HepG2 (cell line): Measurements from ENCODE around the gene SPON1. TPM values are rescaled to one million over a fixed set of nuclear protein-coding genes. Genes with fewer than 3 reads are reported as not detected.
"Not testable (repeated sequence)": the region's sequence is repeated elsewhere in the genome, so short reads cannot be mapped to it uniquely, and the experiment has no call there.

ENCODE experiments used
- ATAC-seq: fragments of 200-7000 bp; cut with Tn5 transposase; 3 replicates; pipeline ENCODE4 v1.9.1; 2020; ENCODE audit warnings: mild to moderate bottlenecking, moderate library complexity
- BruUV-seq: library from RNA; stranded (reverse); fragments of 400-500 nt; replicated peaks from 2 replicates; lab custom pipeline; 2021; lab: Mats Ljungman, UMichigan
- CTCF ChIA-PET: fragments of 300-600 bp; formaldehyde crosslinking; extraction: SDS; loops from one replicate; lab custom pipeline; 2021; ENCODE audit warnings: low total read pairs, inconsistent platforms, low intra/inter-chr PET ratio; lab: Yijun Ruan, JAX
- POLR2A ChIA-PET: fragments of 350-600 bp; sonication (Branson Sonifier 250); formaldehyde crosslinking; loops from one replicate; lab custom pipeline; 2020; ENCODE audit warnings: antibody characterized with exemption, inconsistent platforms; lab: Yijun Ruan, JAX
- DNase-seq: peaks from one replicate; pipeline ENCODE4 v3.0.0-alpha.2; 2015; ENCODE audit warnings: low spot score
- FAIRE-seq: peaks from 3 replicates; lab custom pipeline; 2011; peaks lifted over from hg19 to GRCh38; lab: Jason Lieb, UNC
- H2AFZ ChIP-seq: one replicate; pipeline ENCODE4 v1.6.1; 2011; ENCODE audit warnings: low read length, inconsistent platforms
- H3K27ac ChIP-seq: fragments of 300-600 bp; 3 replicates; pipeline ENCODE4 v1.8.0; 2011; ENCODE audit warnings: mixed run types, mild to moderate bottlenecking, mixed read lengths, low read length, inconsistent platforms; ENCODE audit not compliant: insufficient read depth; ENCODE audit errors: extremely low read length
- H3K27me3 ChIP-seq, 2 experiments: fragments of 200-600 bp in 1 of 2; 2 replicates in 1 of 2; 3 replicates in 1 of 2; pipeline versions ENCODE4 v1.6.0 to v1.8.0; 2011; ENCODE audit warnings: low read length in 2 of 2, mild to moderate bottlenecking in 2 of 2, moderate library complexity in 2 of 2, inconsistent platforms in 1 of 2; ENCODE audit not compliant: insufficient read depth in 2 of 2, control insufficient read depth in 1 of 2
- H3K36me3 ChIP-seq, 2 experiments: fragments of 200-600 bp in 1 of 2; replicated peaks in 1 of 2; 2 replicates in 1 of 2; 3 replicates in 1 of 2; pipeline versions ENCODE4 v1.5.1 to v1.8.0; 2011; ENCODE audit warnings: low read length in 2 of 2, inconsistent platforms in 1 of 2; ENCODE audit not compliant: insufficient read depth in 2 of 2, control insufficient read depth in 1 of 2
- H3K4me1 ChIP-seq: 2 replicates; pipeline ENCODE4 v1.5.1; 2012; ENCODE audit warnings: low read length, inconsistent platforms; ENCODE audit not compliant: insufficient read depth
- H3K4me2 ChIP-seq: 2 replicates; pipeline ENCODE4 v1.6.0; 2011; ENCODE audit warnings: low read depth, low read length, inconsistent platforms
- H3K4me3 ChIP-seq, 3 experiments: fragments of 200-600 bp in 1 of 3; sonication (generic), shearing (Covaris generic) in 1 of 3; replicated peaks in 1 of 3; 2 replicates each; pipeline ENCODE4 v1.5.1; 2011 to 2016; ENCODE audit warnings: low read length in 3 of 3, inconsistent platforms in 2 of 3, low read depth in 2 of 3, mild to moderate bottlenecking in 2 of 3, control low read depth in 1 of 3, mixed read lengths in 1 of 3; ENCODE audit not compliant: insufficient read depth in 1 of 3
- H3K79me2 ChIP-seq: one replicate; pipeline ENCODE4 v1.6.1; 2011; ENCODE audit warnings: low read length, inconsistent platforms; ENCODE audit not compliant: insufficient read depth
- H3K9ac ChIP-seq: 2 replicates; pipeline ENCODE4 v1.6.0; 2011; ENCODE audit warnings: mild to moderate bottlenecking, low read depth, low read length, inconsistent platforms; ENCODE audit not compliant: insufficient read depth
- H3K9me3 ChIP-seq: 2 replicates; pipeline ENCODE4 v1.5.1; 2012; ENCODE audit warnings: mild to moderate bottlenecking, low read length
- H4K20me1 ChIP-seq: 2 replicates; pipeline ENCODE4 v1.6.0; 2011; ENCODE audit warnings: inconsistent platforms, mild to moderate bottlenecking, low read length, moderate library complexity; ENCODE audit not compliant: insufficient read depth
- ELK4 ChIP-seq: sonication (generic); formaldehyde crosslinking; IDR thresholded peaks from 2 replicates; pipeline ENCODE4 v1.9.0; 2021; ENCODE audit warnings: missing genetic modification reagents, borderline replicate concordance
- HDAC2 ChIP-seq: sonication (generic); formaldehyde crosslinking; IDR thresholded peaks from 2 replicates; pipeline ENCODE4 v1.4.0; 2020; ENCODE audit warnings: missing genetic modification reagents
- PRPF4 ChIP-seq: fragments of 200-400 bp; formaldehyde crosslinking; IDR thresholded peaks from 2 replicates; pipeline ENCODE4 v1.6.1; 2016; ENCODE audit warnings: low read length, low read depth; ENCODE audit not compliant: poor library complexity, severe bottlenecking
- SAFB2 ChIP-seq: sonication (generic); formaldehyde crosslinking; IDR thresholded peaks from 2 replicates; pipeline ENCODE4 v1.5.1; 2020; ENCODE audit warnings: missing genetic modification reagents, low read depth, mild to moderate bottlenecking, borderline replicate concordance
- SMAD9 ChIP-seq: sonication (generic); formaldehyde crosslinking; IDR thresholded peaks from 2 replicates; pipeline ENCODE4 v1.5.1; 2020; ENCODE audit warnings: mild to moderate bottlenecking, missing genetic modification reagents
- ZBTB7A ChIP-seq: sonication (generic); formaldehyde crosslinking; IDR thresholded peaks from 2 replicates; pipeline ENCODE4 v1.8.0; 2022; ENCODE audit warnings: mild to moderate bottlenecking, missing genetic modification reagents
- ZNF253 ChIP-seq: sonication (generic); formaldehyde crosslinking; IDR thresholded peaks from 2 replicates; pipeline ENCODE4 v1.8.0; 2022; ENCODE audit warnings: mild to moderate bottlenecking, missing genetic modification reagents, borderline replicate concordance
- ZNF432 ChIP-seq: sonication (generic); formaldehyde crosslinking; IDR thresholded peaks from 2 replicates; pipeline ENCODE4 v1.5.0; 2020; ENCODE audit warnings: missing genetic modification reagents, mild to moderate bottlenecking, borderline replicate concordance
- ZNF570 ChIP-seq: sonication (generic); formaldehyde crosslinking; IDR thresholded peaks from 2 replicates; pipeline ENCODE4 v1.4.0; 2020; ENCODE audit warnings: mild to moderate bottlenecking, missing genetic modification reagents, borderline replicate concordance
- ZNF652 ChIP-seq: IDR thresholded peaks from 2 replicates; pipeline ENCODE4 v1.6.1; 2016; ENCODE audit warnings: low read depth, borderline replicate concordance
- WGBS: methylation state at CpG from one replicate; pipeline ENCODE4 v1.1.6; 2017; ENCODE audit warnings: low lambda C conversion rate; 5-methylcytosine and 5-hydroxymethylcytosine counted together
- in situ Hi-C: cut with HindIII; loops from 2 replicates; pipeline ENCODE4 v1.10.0; 2017; ENCODE audit warnings: low pct_unique_long_range_greater_than_20kb; ENCODE audit not compliant: extremely low pct_ligation_motif_present
- intact Hi-C: fragments of 100-400 bp; cut with micrococcal nuclease; formaldehyde crosslinking; loops from one replicate; pipeline ENCODE4 v1.10.0; 2022; ENCODE audit not compliant: unreplicated experiment
- polyA plus RNA-seq, 8 experiments: library from polyadenylated mRNA; depleted of rRNA in 3 of 8; stranded (reverse) in 7 of 8; unstranded in 1 of 8; fragments of >200 nt; fragmentation: Illumina TruSeq in 4 of 8; extraction: Trizol in 4 of 8; gene quantifications; 2 replicates each; pipeline versions ENCODE4 v1.2.1 to v1.2.3, GENCODE V29; 2011 to 2016; ENCODE audit warnings: low read depth in 4 of 8, missing spikeins in 1 of 8, mixed read lengths in 1 of 8; ENCODE audit not compliant: insufficient read depth in 1 of 8
- total RNA-seq, 5 experiments: library from RNA; depleted of rRNA; stranded (reverse); fragments of >200 nt; fragmentation: Illumina TruSeq; extraction: Trizol; gene quantifications; 2 replicates each; pipeline ENCODE4 v1.2.3, GENCODE V29; 2016; ENCODE audit warnings: low read depth in 1 of 5
- TF ChIP-seq, protein P1 (sequence below): sonication (generic); formaldehyde crosslinking; IDR thresholded peaks from 2 replicates; pipeline ENCODE4 v1.4.0; 2020; ENCODE audit warnings: missing genetic modification reagents
- TF ChIP-seq, protein P2 (sequence below): IDR thresholded peaks from 2 replicates; pipeline ENCODE4 v1.6.1; 2016; ENCODE audit warnings: mild to moderate bottlenecking
- TF ChIP-seq, protein P3 (sequence below): sonication (generic); formaldehyde crosslinking; IDR thresholded peaks from 2 replicates; pipeline ENCODE4 v1.9.0; 2021; ENCODE audit warnings: missing genetic modification reagents, borderline replicate concordance

SPON1 gene
- total and polyA plus RNA-seq, 2 of the 13 experiments (the other 11 are each of a cell fraction or from before 2014, with no cell fraction given) = not detected

DNA sequence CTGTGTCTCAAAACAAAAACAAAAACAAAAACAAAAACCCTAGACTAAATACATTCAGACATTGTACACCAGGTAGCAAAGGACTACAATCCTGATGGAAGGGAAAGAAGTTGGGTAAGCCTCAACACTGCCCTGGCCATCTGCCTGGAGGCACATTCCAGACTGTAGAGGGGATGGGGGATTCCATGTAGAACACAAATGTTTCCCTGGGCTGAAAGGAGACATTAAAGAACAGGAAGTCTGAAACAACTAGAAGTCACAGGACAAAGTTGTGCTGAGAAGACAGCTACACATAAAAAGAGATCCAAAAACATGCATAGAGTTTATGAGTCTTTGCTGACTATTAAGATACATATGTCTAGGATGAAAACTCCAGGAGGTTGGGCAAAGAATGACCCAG lies 312.6 kb downstream of the SPON1 start:
- ChIA-PET POLR2A (no interaction called here), CTCF (no interaction called here)
- Histone ChIP-seq H3K27me3 (no peaks in the 10 kb centered on the region), H4K20me1 (no peaks in the 10 kb centered on the region), H3K79me2 (no peaks in the 10 kb centered on the region), H3K4me2 (no peak overlapping the region), H3K4me3 (no peak overlapping the region), H3K36me3 (no peaks in the 10 kb centered on the region; a peak in 1 of 5 replicates), H2AFZ (no peak overlapping the region), H3K9me3 (no peaks in the 10 kb centered on the region), H3K4me1 (0 out of 2 replicates have a peak, but pooled peaks cover 5% of the 10 kb centered on the region), H3K27ac (no peak overlapping the region), H3K9ac (no peak overlapping the region)
- intact Hi-C loops (no loop called here), in situ Hi-C loops (no loop called here)
- FAIRE-seq = no peak
- no peak for DNase-seq
- TF ChIP-seq SMAD9 (CRISPR knock-in tag) = no peak
- TF ChIP-seq, protein P1, sequence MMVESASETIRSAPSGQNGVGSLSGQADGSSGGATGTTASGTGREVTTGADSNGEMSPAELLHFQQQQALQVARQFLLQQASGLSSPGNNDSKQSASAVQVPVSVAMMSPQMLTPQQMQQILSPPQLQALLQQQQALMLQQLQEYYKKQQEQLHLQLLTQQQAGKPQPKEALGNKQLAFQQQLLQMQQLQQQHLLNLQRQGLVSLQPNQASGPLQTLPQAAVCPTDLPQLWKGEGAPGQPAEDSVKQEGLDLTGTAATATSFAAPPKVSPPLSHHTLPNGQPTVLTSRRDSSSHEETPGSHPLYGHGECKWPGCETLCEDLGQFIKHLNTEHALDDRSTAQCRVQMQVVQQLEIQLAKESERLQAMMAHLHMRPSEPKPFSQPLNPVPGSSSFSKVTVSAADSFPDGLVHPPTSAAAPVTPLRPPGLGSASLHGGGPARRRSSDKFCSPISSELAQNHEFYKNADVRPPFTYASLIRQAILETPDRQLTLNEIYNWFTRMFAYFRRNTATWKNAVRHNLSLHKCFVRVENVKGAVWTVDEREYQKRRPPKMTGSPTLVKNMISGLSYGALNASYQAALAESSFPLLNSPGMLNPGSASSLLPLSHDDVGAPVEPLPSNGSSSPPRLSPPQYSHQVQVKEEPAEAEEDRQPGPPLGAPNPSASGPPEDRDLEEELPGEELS = no peak
- TF ChIP-seq HDAC2 (CRISPR knock-in tag) = no peak
- TF ChIP-seq, protein P2, sequence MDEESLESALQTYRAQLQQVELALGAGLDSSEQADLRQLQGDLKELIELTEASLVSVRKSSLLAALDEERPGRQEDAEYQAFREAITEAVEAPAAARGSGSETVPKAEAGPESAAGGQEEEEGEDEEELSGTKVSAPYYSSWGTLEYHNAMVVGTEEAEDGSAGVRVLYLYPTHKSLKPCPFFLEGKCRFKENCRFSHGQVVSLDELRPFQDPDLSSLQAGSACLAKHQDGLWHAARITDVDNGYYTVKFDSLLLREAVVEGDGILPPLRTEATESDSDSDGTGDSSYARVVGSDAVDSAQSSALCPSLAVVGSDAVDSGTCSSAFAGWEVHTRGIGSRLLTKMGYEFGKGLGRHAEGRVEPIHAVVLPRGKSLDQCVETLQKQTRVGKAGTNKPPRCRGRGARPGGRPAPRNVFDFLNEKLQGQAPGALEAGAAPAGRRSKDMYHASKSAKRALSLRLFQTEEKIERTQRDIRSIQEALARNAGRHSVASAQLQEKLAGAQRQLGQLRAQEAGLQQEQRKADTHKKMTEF (CRISPR knock-in tag) = no peak
- TF ChIP-seq, protein P3, sequence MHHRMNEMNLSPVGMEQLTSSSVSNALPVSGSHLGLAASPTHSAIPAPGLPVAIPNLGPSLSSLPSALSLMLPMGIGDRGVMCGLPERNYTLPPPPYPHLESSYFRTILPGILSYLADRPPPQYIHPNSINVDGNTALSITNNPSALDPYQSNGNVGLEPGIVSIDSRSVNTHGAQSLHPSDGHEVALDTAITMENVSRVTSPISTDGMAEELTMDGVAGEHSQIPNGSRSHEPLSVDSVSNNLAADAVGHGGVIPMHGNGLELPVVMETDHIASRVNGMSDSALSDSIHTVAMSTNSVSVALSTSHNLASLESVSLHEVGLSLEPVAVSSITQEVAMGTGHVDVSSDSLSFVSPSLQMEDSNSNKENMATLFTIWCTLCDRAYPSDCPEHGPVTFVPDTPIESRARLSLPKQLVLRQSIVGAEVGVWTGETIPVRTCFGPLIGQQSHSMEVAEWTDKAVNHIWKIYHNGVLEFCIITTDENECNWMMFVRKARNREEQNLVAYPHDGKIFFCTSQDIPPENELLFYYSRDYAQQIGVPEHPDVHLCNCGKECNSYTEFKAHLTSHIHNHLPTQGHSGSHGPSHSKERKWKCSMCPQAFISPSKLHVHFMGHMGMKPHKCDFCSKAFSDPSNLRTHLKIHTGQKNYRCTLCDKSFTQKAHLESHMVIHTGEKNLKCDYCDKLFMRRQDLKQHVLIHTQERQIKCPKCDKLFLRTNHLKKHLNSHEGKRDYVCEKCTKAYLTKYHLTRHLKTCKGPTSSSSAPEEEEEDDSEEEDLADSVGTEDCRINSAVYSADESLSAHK (CRISPR knock-in tag) = no peak
- TF ChIP-seq PRPF4 = no peak
- no peak for TF ChIP-seq ZNF253 (CRISPR knock-in tag)
- TF ChIP-seq ZNF652 (CRISPR knock-in tag) = no peak
- TF ChIP-seq ZBTB7A (CRISPR knock-in tag) = no peak
- no peak for TF ChIP-seq ZNF432
- no peak for TF ChIP-seq ZNF570
- no peak for TF ChIP-seq SAFB2 (CRISPR knock-in tag)
- no peak for TF ChIP-seq ELK4
- BruUV-seq = no TSS peak
- no peak for ATAC-seq

DNA sequence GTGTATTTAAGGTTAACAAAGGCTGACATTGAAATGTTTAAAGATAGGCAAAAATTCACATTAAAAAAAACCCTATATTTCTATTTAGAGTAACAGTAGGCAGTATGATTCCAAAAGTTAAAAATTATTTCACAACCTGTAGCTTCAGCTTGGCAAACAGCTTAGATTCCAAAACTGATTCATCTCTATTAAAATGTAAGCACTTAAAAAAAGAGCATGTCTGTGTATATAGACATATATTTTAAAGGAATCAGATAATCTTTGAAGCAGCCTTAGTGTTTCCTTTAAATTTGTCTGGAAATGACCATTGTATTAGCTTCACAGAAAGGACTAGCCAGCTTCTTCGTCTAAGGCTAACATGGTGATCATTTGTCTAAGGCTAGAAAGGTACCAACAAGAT lies 316.3 kb downstream of the SPON1 start:
- CTCF ChIA-PET, H2AFZ ChIP-seq, intact Hi-C loops, H4K20me1 ChIP-seq, ATAC-seq, H3K9ac ChIP-seq, DNase-seq, H3K79me2 ChIP-seq, in situ Hi-C loops, H3K27ac ChIP-seq, H3K27me3 ChIP-seq, H3K4me1 ChIP-seq, H3K4me2 ChIP-seq, H3K4me3 ChIP-seq, POLR2A ChIA-PET, H3K9me3 ChIP-seq: not testable (repeated sequence)
- peaks cover 0 to 10% of the 10 kb centered on the region in 2 experiments; a peak in 2 of 5 replicates for H3K36me3 ChIP-seq
- WGBS = no CpG with 5 or more reads among the region's 1 CpG
- TSS peak; percentile 40 for BruUV-seq
- FAIRE-seq = peak; percentile 26
